IMR-90 (cell line): ENCODE results near the gene PRSS22. TPM values are rescaled to one million over a fixed set of nuclear protein-coding genes. Genes with fewer than 3 reads are reported as not detected.

Experiments
- ATAC-seq: fragments of 200-7000 bp; cut with Tn5 transposase; 2 replicates; pipeline ENCODE4 v1.9.1; 2020; ENCODE audit warnings: low read depth, mild to moderate bottlenecking, moderate library complexity
- BruUV-seq: library from RNA; stranded (reverse); fragments of 400-500 nt; replicated peaks from 2 replicates; lab custom pipeline; 2021; lab: Mats Ljungman, UMichigan
- CTCF ChIA-PET: fragments of 300-600 bp; formaldehyde crosslinking; extraction: SDS; loops from one replicate; lab custom pipeline; 2021; ENCODE audit warnings: antibody characterized with exemption; lab: Yijun Ruan, JAX
- POLR2A ChIA-PET: fragments of 300-600 bp; sonication (Branson Sonifier 250); formaldehyde crosslinking; loops from one replicate; lab custom pipeline; 2022; ENCODE audit warnings: antibody characterized with exemption; ENCODE audit not compliant: unreplicated experiment; lab: Charles Lee
- DNase-seq: peaks from one replicate; pipeline ENCODE4 v3.0.0; 2013
- H2AFZ ChIP-seq: replicated peaks from 2 replicates; pipeline ENCODE3; 2013; ENCODE audit warnings: low read length, mild to moderate bottlenecking; ENCODE audit not compliant: poor library complexity
- H2AK5ac ChIP-seq: 2 replicates; pipeline ENCODE4 v1.6.1; 2013; ENCODE audit warnings: low read depth, low read length, inconsistent platforms
- H2AK9ac ChIP-seq: replicated peaks from 2 replicates; pipeline ENCODE3; 2013; ENCODE audit warnings: mild to moderate bottlenecking, low read depth, low read length, moderate library complexity; ENCODE audit not compliant: poor library complexity
- H2BK120ac ChIP-seq: 2 replicates; pipeline ENCODE4 v1.6.1; 2013; ENCODE audit warnings: low read depth, low read length, inconsistent platforms
- H2BK15ac ChIP-seq: 3 replicates; pipeline ENCODE4 v1.6.1; 2013; ENCODE audit warnings: low read depth, low read length, inconsistent platforms
- H2BK20ac ChIP-seq: 2 replicates; pipeline ENCODE4 v1.6.1; 2013; ENCODE audit warnings: low read depth, mild to moderate bottlenecking, inconsistent platforms, low read length, moderate library complexity
- H2BK5ac ChIP-seq: 2 replicates; pipeline ENCODE4 v1.6.1; 2013; ENCODE audit warnings: mild to moderate bottlenecking, low read depth, low read length, inconsistent platforms; ENCODE audit not compliant: poor library complexity, severe bottlenecking
- H3K14ac ChIP-seq: replicated peaks from 2 replicates; pipeline ENCODE4 v1.6.1; 2013; ENCODE audit warnings: low read depth, low read length, inconsistent platforms
- H3K18ac ChIP-seq: 2 replicates; pipeline ENCODE4 v1.6.1; 2013; ENCODE audit warnings: low read depth, low read length, control low read depth
- H3K23ac ChIP-seq: 2 replicates; pipeline ENCODE4 v1.6.1; 2013; ENCODE audit warnings: low read depth, low read length, inconsistent platforms
- H3K27ac ChIP-seq: 2 replicates; pipeline ENCODE4 v1.5.1; 2013; ENCODE audit warnings: mild to moderate bottlenecking, control low read depth, low read length; ENCODE audit not compliant: insufficient read depth
- H3K27me3 ChIP-seq: 2 replicates; pipeline ENCODE4 v1.6.1; 2013; ENCODE audit warnings: low read length; ENCODE audit not compliant: control insufficient read depth, insufficient read depth
- H3K36me3 ChIP-seq: 2 replicates; pipeline ENCODE4 v1.6.1; 2013; ENCODE audit warnings: low read length, mixed read lengths; ENCODE audit not compliant: control insufficient read depth, insufficient read depth
- H3K4ac ChIP-seq: 2 replicates; pipeline ENCODE4 v1.6.1; 2013; ENCODE audit warnings: low read depth, low read length, inconsistent platforms
- H3K4me1 ChIP-seq: 2 replicates; pipeline ENCODE4 v1.6.1; 2013; ENCODE audit warnings: low read length, mixed read lengths; ENCODE audit not compliant: control insufficient read depth, insufficient read depth
- H3K4me2 ChIP-seq: 2 replicates; pipeline ENCODE4 v1.6.1; 2013; ENCODE audit warnings: low read depth, mild to moderate bottlenecking, control low read depth, low read length, moderate library complexity
- H3K4me3 ChIP-seq: 2 replicates; pipeline ENCODE4 v1.5.1; 2013; ENCODE audit warnings: low read depth, mild to moderate bottlenecking, control low read depth, low read length, moderate library complexity; ENCODE audit not compliant: insufficient read depth
- H3K56ac ChIP-seq: 2 replicates; pipeline ENCODE4 v1.6.1; 2013; ENCODE audit warnings: low read length, inconsistent platforms; ENCODE audit not compliant: insufficient read depth; ENCODE audit errors: extremely low read depth
- H3K79me1 ChIP-seq, 2 experiments: 2 replicates each; pipeline ENCODE4 v1.6.1; 2013; ENCODE audit warnings: low read length in 2 of 2, inconsistent platforms in 1 of 2, low read depth in 1 of 2
- H3K9ac ChIP-seq: 2 replicates; pipeline ENCODE4 v1.6.1; 2013; ENCODE audit warnings: low read depth, low read length, control low read depth
- H3K9me1 ChIP-seq: 2 replicates; pipeline ENCODE4 v1.6.1; 2013; ENCODE audit warnings: low read length, inconsistent platforms; ENCODE audit not compliant: insufficient read depth
- H3K9me3 ChIP-seq: 2 replicates; pipeline ENCODE4 v1.6.1; 2013; ENCODE audit warnings: low read length; ENCODE audit not compliant: control insufficient read depth, insufficient read depth
- H4K20me1 ChIP-seq: 2 replicates; pipeline ENCODE4 v1.6.1; 2013; ENCODE audit warnings: low read length, inconsistent platforms; ENCODE audit not compliant: insufficient read depth
- H4K5ac ChIP-seq: 2 replicates; pipeline ENCODE4 v1.6.1; 2013; ENCODE audit warnings: mild to moderate bottlenecking, low read depth, low read length, control low read depth
- H4K8ac ChIP-seq, 2 experiments: 2 replicates each; pipeline ENCODE4 v1.6.1; 2013; ENCODE audit warnings: low read depth in 2 of 2, low read length in 2 of 2, control low read depth in 1 of 2, inconsistent platforms in 1 of 2
- H4K91ac ChIP-seq: 2 replicates; pipeline ENCODE4 v1.6.1; 2013; ENCODE audit warnings: low read depth, low read length, inconsistent platforms; ENCODE audit not compliant: insufficient read depth
- BHLHE40 ChIP-seq: fragments of 150-350 bp; IDR thresholded peaks from 2 replicates; pipeline ENCODE4 v1.6.1; 2016; ENCODE audit warnings: mild to moderate bottlenecking, low read depth, low read length
- MXI1 ChIP-seq: IDR thresholded peaks from 2 replicates; pipeline ENCODE4 v1.6.1; 2012; ENCODE audit warnings: low read depth, mild to moderate bottlenecking, low read length, moderate library complexity, borderline replicate concordance
- NFE2L2 ChIP-seq: fragments of 150-350 bp; IDR thresholded peaks from 2 replicates; pipeline ENCODE4 v1.6.1; 2016; ENCODE audit warnings: low read depth, mild to moderate bottlenecking, low read length
- RFX5 ChIP-seq: IDR thresholded peaks from 2 replicates; pipeline ENCODE4 v1.8.0; 2012; ENCODE audit warnings: low read depth, mild to moderate bottlenecking, low read length, moderate library complexity
- WGBS, 2 experiments: methylation state at CpG; one replicate each; pipeline versions ENCODE4 v1.1.5 to v1.1.7; 2013; ENCODE audit warnings: missing lambda C conversion rate in 2 of 2; ENCODE audit not compliant: insufficient read length in 1 of 2; ENCODE audit errors: extremely low coverage in 2 of 2; 5-methylcytosine and 5-hydroxymethylcytosine counted together
- dilution Hi-C: fragments of 300-500 bp; cut with HindIII; formaldehyde crosslinking; loops from one replicate; pipeline ENCODE4 v1.14.3; 2018; ENCODE audit warnings: low sequenced_read_pairs; ENCODE audit not compliant: unreplicated experiment
- in situ Hi-C: fragments of 300-500 bp; cut with MboI; formaldehyde crosslinking; loops from 3 replicates; pipeline ENCODE4 v1.14.3; 2019; ENCODE audit warnings: low sequenced_read_pairs, inconsistent platforms, mixed read lengths
- intact Hi-C: fragments of 100-400 bp; cut with micrococcal nuclease; formaldehyde crosslinking; loops from 2 replicates; pipeline ENCODE4 v1.10.0; 2022
- polyA plus RNA-seq, 3 experiments: library from polyadenylated mRNA; depleted of rRNA; stranded (reverse); fragments of >200 nt; gene quantifications; 2 replicates each; pipeline ENCODE4 v1.2.3, GENCODE V29; 2012; ENCODE audit warnings: low replicate concordance in 1 of 3
- total RNA-seq: library from RNA; depleted of rRNA; stranded (reverse); fragments of >200 nt; gene quantifications from 2 replicates; pipeline ENCODE4 v1.2.3, GENCODE V29; 2012
- TF ChIP-seq, protein P1 (sequence below): fragments of 150-350 bp; IDR thresholded peaks from 2 replicates; pipeline ENCODE4 v1.6.1; 2017; ENCODE audit warnings: mild to moderate bottlenecking, antibody characterized with exemption, low read length, low read depth
- TF ChIP-seq, protein P2 (sequence below): fragments of 150-350 bp; IDR thresholded peaks from 2 replicates; pipeline ENCODE4 v1.6.1; 2016; ENCODE audit warnings: low read depth, mild to moderate bottlenecking, low read length, moderate library complexity, borderline replicate concordance

Gene PRSS22
- total and polyA plus RNA-seq, 2 of the 4 experiments (the other 2 are of a cell fraction), result not detected

DNA sequence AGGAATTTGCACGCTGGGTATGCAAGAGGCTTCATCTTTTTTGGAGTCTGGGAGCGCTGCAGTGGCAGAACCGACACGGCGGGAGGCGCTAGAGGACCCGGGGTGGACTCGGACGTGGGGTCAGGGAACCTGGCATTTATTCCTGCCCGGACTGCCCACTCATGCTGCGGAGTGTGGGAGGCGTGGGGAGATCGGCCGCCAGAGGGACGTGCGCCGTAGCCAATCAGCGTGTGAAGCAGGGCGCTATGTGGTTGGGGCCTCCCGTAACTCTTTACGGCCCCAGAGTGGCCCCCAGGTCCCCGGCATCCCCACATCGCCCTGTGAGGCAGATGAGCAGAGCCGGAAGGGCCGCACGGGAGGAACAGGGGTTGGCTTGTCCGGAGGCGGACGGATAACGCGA lies 36.3 kb upstream of the PRSS22 start:
- Histone ChIP-seq H4K20me1 (peaks cover 10% of the 10 kb centered on the region; the same call in 1 of the 2 replicates), H3K23ac (no peak overlapping the region), H2AK5ac (no peak overlapping the region), H3K4me1 (peaks cover 13% of the 10 kb centered on the region), H2BK5ac (no peak overlapping the region), H3K4ac (no peak overlapping the region), H4K8ac (no peak overlapping the region), H3K27ac (no peak overlapping the region), H2AK9ac (peak overlapping the region; percentile 65), H4K91ac (no peak overlapping the region), H3K9ac (no peak overlapping the region), H3K18ac (no peak overlapping the region), H3K27me3 (no peaks in the 10 kb centered on the region), H2AFZ (peak overlapping the region; percentile 11), H3K79me1 (peaks cover 10 to 40% of the 10 kb centered on the region in 2 experiments), H2BK120ac (no peak overlapping the region), H3K56ac (no peak overlapping the region), H3K9me1 (peaks cover 11% of the 10 kb centered on the region), H4K5ac (no peak overlapping the region), H2BK20ac (no peak overlapping the region), H3K9me3 (no peaks in the 10 kb centered on the region), H3K4me2 (no peak overlapping the region), H3K4me3 (no peak overlapping the region), H2BK15ac (no peak overlapping the region), H3K14ac (no peak overlapping the region), H3K36me3 (peaks cover 29% of the 10 kb centered on the region)
- no peak for TF ChIP-seq BHLHE40
- TF ChIP-seq RFX5, result no peak
- TF ChIP-seq NFE2L2, result no peak
- no peak for TF ChIP-seq MXI1
- TF ChIP-seq, protein P1, sequence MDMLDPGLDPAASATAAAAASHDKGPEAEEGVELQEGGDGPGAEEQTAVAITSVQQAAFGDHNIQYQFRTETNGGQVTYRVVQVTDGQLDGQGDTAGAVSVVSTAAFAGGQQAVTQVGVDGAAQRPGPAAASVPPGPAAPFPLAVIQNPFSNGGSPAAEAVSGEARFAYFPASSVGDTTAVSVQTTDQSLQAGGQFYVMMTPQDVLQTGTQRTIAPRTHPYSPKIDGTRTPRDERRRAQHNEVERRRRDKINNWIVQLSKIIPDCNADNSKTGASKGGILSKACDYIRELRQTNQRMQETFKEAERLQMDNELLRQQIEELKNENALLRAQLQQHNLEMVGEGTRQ, result no peak
- TF ChIP-seq, protein P2, sequence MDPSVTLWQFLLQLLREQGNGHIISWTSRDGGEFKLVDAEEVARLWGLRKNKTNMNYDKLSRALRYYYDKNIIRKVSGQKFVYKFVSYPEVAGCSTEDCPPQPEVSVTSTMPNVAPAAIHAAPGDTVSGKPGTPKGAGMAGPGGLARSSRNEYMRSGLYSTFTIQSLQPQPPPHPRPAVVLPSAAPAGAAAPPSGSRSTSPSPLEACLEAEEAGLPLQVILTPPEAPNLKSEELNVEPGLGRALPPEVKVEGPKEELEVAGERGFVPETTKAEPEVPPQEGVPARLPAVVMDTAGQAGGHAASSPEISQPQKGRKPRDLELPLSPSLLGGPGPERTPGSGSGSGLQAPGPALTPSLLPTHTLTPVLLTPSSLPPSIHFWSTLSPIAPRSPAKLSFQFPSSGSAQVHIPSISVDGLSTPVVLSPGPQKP, result no peak
- no peak for ATAC-seq
- in situ Hi-C loops, result no loop called here
- ChIA-PET CTCF (no interaction called here), POLR2A (no interaction called here)
- intact Hi-C loops, result no loop called here
- BruUV-seq, result no TSS peak
- 83% methylated on average over 18 of the region's 31 CpGs; no CpG with 5 or more reads in 1 of the 2 experiments for WGBS, 2 experiments
- dilution Hi-C loops, result no loop called here
- no peak for DNase-seq
